GM23338 (cell line): ENCODE measurements around the gene CEP43. TPM values are rescaled to one million over a fixed set of nuclear protein-coding genes. Genes with fewer than 3 reads are reported as not detected.

Source experiments
- ATAC-seq: fragments of 200-7000 bp; cut with Tn5 transposase; 3 replicates; pipeline ENCODE4 v1.9.1; 2020
- DNase-seq: peaks from one replicate; pipeline ENCODE4 v3.0.0-alpha.2; 2015; ENCODE audit warnings: low spot score
- H2AFZ ChIP-seq: fragments of 200-600 bp; sonication (generic); 2 replicates; pipeline ENCODE4 v1.8.0; 2016; ENCODE audit warnings: antibody characterized with exemption, mild to moderate bottlenecking, moderate library complexity
- H3F3A ChIP-seq: fragments of 200-600 bp; sonication (generic); replicated peaks from 2 replicates; pipeline ENCODE4 v1.8.0; 2017; ENCODE audit warnings: antibody characterized with exemption, mixed run types, low read depth
- H3K27ac ChIP-seq: fragments of 200-600 bp; sonication (generic); 2 replicates; pipeline ENCODE4 v1.6.1; 2016; ENCODE audit warnings: low read depth
- H3K27me3 ChIP-seq: fragments of 200-600 bp; sonication (generic); 2 replicates; pipeline ENCODE4 v1.8.0; 2016; ENCODE audit warnings: mild to moderate bottlenecking, mixed run types, moderate library complexity; ENCODE audit not compliant: insufficient read depth
- H3K36me3 ChIP-seq: fragments of 200-600 bp; sonication (generic); 2 replicates; pipeline ENCODE4 v1.8.0; 2016; ENCODE audit warnings: mild to moderate bottlenecking; ENCODE audit not compliant: insufficient read depth
- H3K4me1 ChIP-seq: fragments of 200-600 bp; sonication (generic); 2 replicates; pipeline ENCODE4 v1.8.0; 2016; ENCODE audit warnings: mild to moderate bottlenecking, moderate library complexity; ENCODE audit not compliant: insufficient read depth
- H3K4me2 ChIP-seq: fragments of 200-600 bp; sonication (generic); 2 replicates; pipeline ENCODE4 v1.7.1; 2017; ENCODE audit warnings: mixed run types
- H3K4me3 ChIP-seq: fragments of 200-600 bp; sonication (generic); 2 replicates; pipeline ENCODE4 v1.6.1; 2016; ENCODE audit warnings: mixed run types
- H3K79me2 ChIP-seq: fragments of 200-600 bp; sonication (generic); replicated peaks from 2 replicates; pipeline ENCODE4 v1.8.0; 2017; ENCODE audit warnings: mild to moderate bottlenecking; ENCODE audit not compliant: insufficient read depth
- H3K9me2 ChIP-seq: fragments of 200-600 bp; sonication (generic); 2 replicates; pipeline ENCODE4 v1.8.0; 2017; ENCODE audit not compliant: insufficient read depth
- H4K20me1 ChIP-seq: fragments of 200-600 bp; sonication (generic); replicated peaks from 2 replicates; pipeline ENCODE4 v1.8.0; 2017; ENCODE audit warnings: mild to moderate bottlenecking; ENCODE audit not compliant: insufficient read depth
- H3K27ac Mint-ChIP-seq: 2 replicates; pipeline ENCODE4 v1.8.0; 2020; ENCODE audit warnings: inconsistent platforms, mild to moderate bottlenecking, moderate library complexity, mixed read lengths
- H3K27me3 Mint-ChIP-seq: 3 replicates; pipeline ENCODE4 v1.8.0; 2022; ENCODE audit warnings: low read depth, mild to moderate bottlenecking, moderate library complexity, mixed read lengths, inconsistent platforms; ENCODE audit not compliant: insufficient read depth, poor library complexity
- H3K36me3 Mint-ChIP-seq: 3 replicates; pipeline ENCODE4 v1.8.0; 2021; ENCODE audit warnings: low read depth, mild to moderate bottlenecking, inconsistent platforms, moderate library complexity, mixed read lengths
- H3K4me1 Mint-ChIP-seq: 3 replicates; pipeline ENCODE4 v1.8.0; 2020; ENCODE audit warnings: mild to moderate bottlenecking, inconsistent platforms, mixed read lengths
- H3K4me3 Mint-ChIP-seq: 3 replicates; pipeline ENCODE4 v1.8.0; 2021; ENCODE audit warnings: moderate library complexity, mild to moderate bottlenecking, inconsistent platforms, mixed read lengths
- H3K9me3 Mint-ChIP-seq: 3 replicates; pipeline ENCODE4 v1.8.0; 2020; ENCODE audit warnings: moderate library complexity, mild to moderate bottlenecking, inconsistent platforms, mixed read lengths
- CREB1 ChIP-seq: fragments of 250-450 bp; sonication (Bioruptor Pico); IDR thresholded peaks from 2 replicates; pipeline ENCODE4 v1.5.0; 2020; ENCODE audit warnings: low read depth, mild to moderate bottlenecking, moderate library complexity
- EZH2 ChIP-seq: fragments of 200-600 bp; sonication (generic); IDR thresholded peaks from one replicate; pipeline ENCODE4 v1.8.0; 2017; ENCODE audit warnings: antibody characterized with exemption, mild to moderate bottlenecking, low read depth; ENCODE audit not compliant: unreplicated experiment
- EZH2phosphoT487 ChIP-seq: fragments of 200-600 bp; sonication (generic); IDR thresholded peaks from one replicate; pipeline ENCODE4 v1.8.1; 2018; ENCODE audit warnings: antibody characterized with exemption; ENCODE audit not compliant: unreplicated experiment
- JUNB ChIP-seq: IDR thresholded peaks from one replicate; pipeline ENCODE4 v1.6.1; 2016; ENCODE audit warnings: antibody characterized with exemption; ENCODE audit not compliant: unreplicated experiment
- NANOG ChIP-seq: IDR thresholded peaks from 2 replicates; pipeline ENCODE4 v1.6.1; 2016; ENCODE audit warnings: antibody characterized with exemption, borderline replicate concordance
- POLR2AphosphoS5 ChIP-seq: IDR thresholded peaks from 2 replicates; pipeline ENCODE4 v1.6.1; 2016; ENCODE audit warnings: antibody characterized with exemption, low read depth
- STAT1 ChIP-seq: IDR thresholded peaks from one replicate; pipeline ENCODE4 v1.6.1; 2016; ENCODE audit warnings: antibody characterized with exemption; ENCODE audit not compliant: unreplicated experiment
- ZNF114 ChIP-seq: fragments of 250-450 bp; sonication (Bioruptor Pico); IDR thresholded peaks from 2 replicates; pipeline ENCODE4 v1.5.0; 2020; ENCODE audit warnings: mild to moderate bottlenecking, moderate library complexity
- ZNF331 ChIP-seq: fragments of 250-450 bp; sonication (Bioruptor Pico); IDR thresholded peaks from 2 replicates; pipeline ENCODE4 v1.5.0; 2020; ENCODE audit warnings: low read depth, mild to moderate bottlenecking, moderate library complexity
- polyA plus RNA-seq: library from polyadenylated mRNA; unstranded; fragments of >200 nt; fragmentation: Nextera tagmentation; extraction: Ambion mirVana; gene quantifications from 2 replicates; pipeline ENCODE4 v1.2.1, GENCODE V29; 2016
- total RNA-seq: library from RNA; depleted of rRNA; stranded (reverse); fragments of >200 nt; shearing (Covaris generic); gene quantifications from 2 replicates; pipeline ENCODE4 v1.2.3, GENCODE V29; 2014
- TF ChIP-seq, protein P1 (sequence below), 2 experiments: fragments of 200-600 bp in 1 of 2; sonication (generic) in 1 of 2; conservative IDR thresholded peaks; 2 replicates each; pipeline versions ENCODE4 v1.5.1 to v1.6.1; 2016 to 2017; ENCODE audit warnings: antibody characterized with exemption in 2 of 2, low read depth in 2 of 2, mild to moderate bottlenecking in 2 of 2, moderate library complexity in 1 of 2
- TF ChIP-seq, protein P2 (sequence below): IDR thresholded peaks from one replicate; pipeline ENCODE4 v1.6.1; 2018; ENCODE audit warnings: antibody characterized with exemption; ENCODE audit not compliant: unreplicated experiment
- TF ChIP-seq, protein P3 (sequence below): fragments of 250-450 bp; sonication (Bioruptor Pico); IDR thresholded peaks from 2 replicates; pipeline ENCODE4 v1.5.0; 2020; ENCODE audit warnings: mild to moderate bottlenecking, moderate library complexity
- TF ChIP-seq, protein P4 (sequence below): IDR thresholded peaks from 2 replicates; pipeline ENCODE4 v1.6.1; 2016; ENCODE audit warnings: antibody characterized with exemption

Gene CEP43
- total and polyA plus RNA-seq, 2 experiments from 2014 or later: 39.9 to 44.3 TPM

DNA sequence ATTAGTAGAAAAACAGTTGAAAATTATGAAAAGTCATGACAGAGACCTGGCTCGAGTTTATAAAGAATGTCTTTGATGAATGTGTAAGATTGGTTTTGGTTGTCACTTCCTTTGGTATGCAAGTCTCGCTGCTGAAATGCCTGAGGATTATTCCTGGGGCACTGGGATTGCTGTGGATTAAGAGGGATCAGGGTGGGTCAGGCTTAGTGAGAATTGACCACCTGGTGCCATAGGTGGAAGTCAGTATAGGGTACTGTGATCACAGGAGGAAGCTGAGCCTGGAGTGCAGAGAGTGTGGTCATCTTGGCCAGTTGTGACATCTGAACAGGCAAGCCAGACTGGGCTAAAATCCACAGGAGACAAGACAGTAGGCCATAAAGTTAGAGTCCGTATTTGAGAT, 34.9 kb downstream of the CEP43 start:
- no peaks in the 10 kb centered on the region for H3K4me1 Mint-ChIP-seq
- no peak overlapping the region for H2AFZ ChIP-seq
- peaks cover 84% of the 10 kb centered on the region for H3K36me3 Mint-ChIP-seq
- no peak overlapping the region for H3K27ac Mint-ChIP-seq
- no peaks in the 10 kb centered on the region for H3F3A ChIP-seq
- peaks cover 3% of the 10 kb centered on the region; the same call in 1 of the 2 replicates for H4K20me1 ChIP-seq
- no peak for ATAC-seq
- H3K4me2 ChIP-seq: no peak overlapping the region
- H3K36me3 ChIP-seq: peaks cover 48% of the 10 kb centered on the region
- no peak overlapping the region for H3K4me3 Mint-ChIP-seq
- no peak for DNase-seq
- H3K27ac ChIP-seq: no peak overlapping the region
- H3K27me3 Mint-ChIP-seq: peaks cover 1% of the 10 kb centered on the region
- no peaks in the 10 kb centered on the region for H3K4me1 ChIP-seq
- H3K9me3 Mint-ChIP-seq: no peaks in the 10 kb centered on the region
- no peaks in the 10 kb centered on the region for H3K27me3 ChIP-seq
- no peaks in the 10 kb centered on the region for H3K9me2 ChIP-seq
- H3K4me3 ChIP-seq: no peak overlapping the region
- no peaks in the 10 kb centered on the region for H3K79me2 ChIP-seq
- TF ChIP-seq EZH2: no peak
- no peak for TF ChIP-seq CREB1 (CRISPR knock-in tag)
- TF ChIP-seq, protein P1, sequence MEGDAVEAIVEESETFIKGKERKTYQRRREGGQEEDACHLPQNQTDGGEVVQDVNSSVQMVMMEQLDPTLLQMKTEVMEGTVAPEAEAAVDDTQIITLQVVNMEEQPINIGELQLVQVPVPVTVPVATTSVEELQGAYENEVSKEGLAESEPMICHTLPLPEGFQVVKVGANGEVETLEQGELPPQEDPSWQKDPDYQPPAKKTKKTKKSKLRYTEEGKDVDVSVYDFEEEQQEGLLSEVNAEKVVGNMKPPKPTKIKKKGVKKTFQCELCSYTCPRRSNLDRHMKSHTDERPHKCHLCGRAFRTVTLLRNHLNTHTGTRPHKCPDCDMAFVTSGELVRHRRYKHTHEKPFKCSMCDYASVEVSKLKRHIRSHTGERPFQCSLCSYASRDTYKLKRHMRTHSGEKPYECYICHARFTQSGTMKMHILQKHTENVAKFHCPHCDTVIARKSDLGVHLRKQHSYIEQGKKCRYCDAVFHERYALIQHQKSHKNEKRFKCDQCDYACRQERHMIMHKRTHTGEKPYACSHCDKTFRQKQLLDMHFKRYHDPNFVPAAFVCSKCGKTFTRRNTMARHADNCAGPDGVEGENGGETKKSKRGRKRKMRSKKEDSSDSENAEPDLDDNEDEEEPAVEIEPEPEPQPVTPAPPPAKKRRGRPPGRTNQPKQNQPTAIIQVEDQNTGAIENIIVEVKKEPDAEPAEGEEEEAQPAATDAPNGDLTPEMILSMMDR (conservative IDR thresholded peaks at IDR 0.05; ENCODE audit: low read depth in 2 of 2): no peak
- no peak for TF ChIP-seq EZH2phosphoT487
- TF ChIP-seq JUNB: no peak
- TF ChIP-seq POLR2AphosphoS5: no peak
- TF ChIP-seq NANOG: no peak
- no peak for TF ChIP-seq ZNF331 (CRISPR knock-in tag)
- TF ChIP-seq ZNF114 (CRISPR knock-in tag): no peak
- TF ChIP-seq, protein P2, sequence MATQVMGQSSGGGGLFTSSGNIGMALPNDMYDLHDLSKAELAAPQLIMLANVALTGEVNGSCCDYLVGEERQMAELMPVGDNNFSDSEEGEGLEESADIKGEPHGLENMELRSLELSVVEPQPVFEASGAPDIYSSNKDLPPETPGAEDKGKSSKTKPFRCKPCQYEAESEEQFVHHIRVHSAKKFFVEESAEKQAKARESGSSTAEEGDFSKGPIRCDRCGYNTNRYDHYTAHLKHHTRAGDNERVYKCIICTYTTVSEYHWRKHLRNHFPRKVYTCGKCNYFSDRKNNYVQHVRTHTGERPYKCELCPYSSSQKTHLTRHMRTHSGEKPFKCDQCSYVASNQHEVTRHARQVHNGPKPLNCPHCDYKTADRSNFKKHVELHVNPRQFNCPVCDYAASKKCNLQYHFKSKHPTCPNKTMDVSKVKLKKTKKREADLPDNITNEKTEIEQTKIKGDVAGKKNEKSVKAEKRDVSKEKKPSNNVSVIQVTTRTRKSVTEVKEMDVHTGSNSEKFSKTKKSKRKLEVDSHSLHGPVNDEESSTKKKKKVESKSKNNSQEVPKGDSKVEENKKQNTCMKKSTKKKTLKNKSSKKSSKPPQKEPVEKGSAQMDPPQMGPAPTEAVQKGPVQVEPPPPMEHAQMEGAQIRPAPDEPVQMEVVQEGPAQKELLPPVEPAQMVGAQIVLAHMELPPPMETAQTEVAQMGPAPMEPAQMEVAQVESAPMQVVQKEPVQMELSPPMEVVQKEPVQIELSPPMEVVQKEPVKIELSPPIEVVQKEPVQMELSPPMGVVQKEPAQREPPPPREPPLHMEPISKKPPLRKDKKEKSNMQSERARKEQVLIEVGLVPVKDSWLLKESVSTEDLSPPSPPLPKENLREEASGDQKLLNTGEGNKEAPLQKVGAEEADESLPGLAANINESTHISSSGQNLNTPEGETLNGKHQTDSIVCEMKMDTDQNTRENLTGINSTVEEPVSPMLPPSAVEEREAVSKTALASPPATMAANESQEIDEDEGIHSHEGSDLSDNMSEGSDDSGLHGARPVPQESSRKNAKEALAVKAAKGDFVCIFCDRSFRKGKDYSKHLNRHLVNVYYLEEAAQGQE: no peak
- TF ChIP-seq, protein P3, sequence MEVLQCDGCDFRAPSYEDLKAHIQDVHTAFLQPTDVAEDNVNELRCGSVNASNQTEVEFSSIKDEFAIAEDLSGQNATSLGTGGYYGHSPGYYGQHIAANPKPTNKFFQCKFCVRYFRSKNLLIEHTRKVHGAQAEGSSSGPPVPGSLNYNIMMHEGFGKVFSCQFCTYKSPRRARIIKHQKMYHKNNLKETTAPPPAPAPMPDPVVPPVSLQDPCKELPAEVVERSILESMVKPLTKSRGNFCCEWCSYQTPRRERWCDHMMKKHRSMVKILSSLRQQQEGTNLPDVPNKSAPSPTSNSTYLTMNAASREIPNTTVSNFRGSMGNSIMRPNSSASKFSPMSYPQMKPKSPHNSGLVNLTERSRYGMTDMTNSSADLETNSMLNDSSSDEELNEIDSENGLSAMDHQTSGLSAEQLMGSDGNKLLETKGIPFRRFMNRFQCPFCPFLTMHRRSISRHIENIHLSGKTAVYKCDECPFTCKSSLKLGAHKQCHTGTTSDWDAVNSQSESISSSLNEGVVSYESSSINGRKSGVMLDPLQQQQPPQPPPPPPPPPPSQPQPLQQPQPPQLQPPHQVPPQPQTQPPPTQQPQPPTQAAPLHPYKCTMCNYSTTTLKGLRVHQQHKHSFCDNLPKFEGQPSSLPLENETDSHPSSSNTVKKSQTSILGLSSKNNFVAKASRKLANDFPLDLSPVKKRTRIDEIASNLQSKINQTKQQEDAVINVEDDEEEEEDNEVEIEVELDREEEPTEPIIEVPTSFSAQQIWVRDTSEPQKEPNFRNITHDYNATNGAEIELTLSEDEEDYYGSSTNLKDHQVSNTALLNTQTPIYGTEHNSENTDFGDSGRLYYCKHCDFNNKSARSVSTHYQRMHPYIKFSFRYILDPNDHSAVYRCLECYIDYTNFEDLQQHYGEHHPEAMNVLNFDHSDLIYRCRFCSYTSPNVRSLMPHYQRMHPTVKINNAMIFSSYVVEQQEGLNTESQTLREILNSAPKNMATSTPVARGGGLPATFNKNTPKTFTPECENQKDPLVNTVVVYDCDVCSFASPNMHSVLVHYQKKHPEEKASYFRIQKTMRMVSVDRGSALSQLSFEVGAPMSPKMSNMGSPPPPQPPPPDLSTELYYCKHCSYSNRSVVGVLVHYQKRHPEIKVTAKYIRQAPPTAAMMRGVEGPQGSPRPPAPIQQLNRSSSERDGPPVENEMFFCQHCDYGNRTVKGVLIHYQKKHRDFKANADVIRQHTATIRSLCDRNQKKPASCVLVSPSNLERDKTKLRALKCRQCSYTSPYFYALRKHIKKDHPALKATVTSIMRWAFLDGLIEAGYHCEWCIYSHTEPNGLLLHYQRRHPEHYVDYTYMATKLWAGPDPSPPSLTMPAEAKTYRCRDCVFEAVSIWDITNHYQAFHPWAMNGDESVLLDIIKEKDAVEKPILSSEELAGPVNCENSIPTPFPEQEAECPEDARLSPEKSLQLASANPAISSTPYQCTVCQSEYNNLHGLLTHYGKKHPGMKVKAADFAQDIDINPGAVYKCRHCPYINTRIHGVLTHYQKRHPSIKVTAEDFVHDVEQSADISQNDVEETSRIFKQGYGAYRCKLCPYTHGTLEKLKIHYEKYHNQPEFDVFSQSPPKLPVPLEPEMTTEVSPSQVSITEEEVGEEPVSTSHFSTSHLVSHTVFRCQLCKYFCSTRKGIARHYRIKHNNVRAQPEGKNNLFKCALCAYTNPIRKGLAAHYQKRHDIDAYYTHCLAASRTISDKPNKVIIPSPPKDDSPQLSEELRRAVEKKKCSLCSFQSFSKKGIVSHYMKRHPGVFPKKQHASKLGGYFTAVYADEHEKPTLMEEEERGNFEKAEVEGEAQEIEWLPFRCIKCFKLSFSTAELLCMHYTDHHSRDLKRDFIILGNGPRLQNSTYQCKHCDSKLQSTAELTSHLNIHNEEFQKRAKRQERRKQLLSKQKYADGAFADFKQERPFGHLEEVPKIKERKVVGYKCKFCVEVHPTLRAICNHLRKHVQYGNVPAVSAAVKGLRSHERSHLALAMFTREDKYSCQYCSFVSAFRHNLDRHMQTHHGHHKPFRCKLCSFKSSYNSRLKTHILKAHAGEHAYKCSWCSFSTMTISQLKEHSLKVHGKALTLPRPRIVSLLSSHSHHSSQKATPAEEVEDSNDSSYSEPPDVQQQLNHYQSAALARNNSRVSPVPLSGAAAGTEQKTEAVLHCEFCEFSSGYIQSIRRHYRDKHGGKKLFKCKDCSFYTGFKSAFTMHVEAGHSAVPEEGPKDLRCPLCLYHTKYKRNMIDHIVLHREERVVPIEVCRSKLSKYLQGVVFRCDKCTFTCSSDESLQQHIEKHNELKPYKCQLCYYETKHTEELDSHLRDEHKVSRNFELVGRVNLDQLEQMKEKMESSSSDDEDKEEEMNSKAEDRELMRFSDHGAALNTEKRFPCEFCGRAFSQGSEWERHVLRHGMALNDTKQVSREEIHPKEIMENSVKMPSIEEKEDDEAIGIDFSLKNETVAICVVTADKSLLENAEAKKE: no peak
- TF ChIP-seq STAT1: no peak
- TF ChIP-seq, protein P4, sequence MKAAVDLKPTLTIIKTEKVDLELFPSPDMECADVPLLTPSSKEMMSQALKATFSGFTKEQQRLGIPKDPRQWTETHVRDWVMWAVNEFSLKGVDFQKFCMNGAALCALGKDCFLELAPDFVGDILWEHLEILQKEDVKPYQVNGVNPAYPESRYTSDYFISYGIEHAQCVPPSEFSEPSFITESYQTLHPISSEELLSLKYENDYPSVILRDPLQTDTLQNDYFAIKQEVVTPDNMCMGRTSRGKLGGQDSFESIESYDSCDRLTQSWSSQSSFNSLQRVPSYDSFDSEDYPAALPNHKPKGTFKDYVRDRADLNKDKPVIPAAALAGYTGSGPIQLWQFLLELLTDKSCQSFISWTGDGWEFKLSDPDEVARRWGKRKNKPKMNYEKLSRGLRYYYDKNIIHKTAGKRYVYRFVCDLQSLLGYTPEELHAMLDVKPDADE: no peak
